Right ventricle myocardium inferior (tissue), 1 donor: Measurements from ENCODE around the gene ZEB2. TPM values are rescaled to one million over a fixed set of nuclear protein-coding genes. Genes with fewer than 3 reads are reported as not detected.
A peak's percentile ranks its signal among the peaks of the same experiment; 100 is the strongest.

Experiments
- ATAC-seq: fragments of 200-7000 bp; cut with Tn5 transposase; one replicate; pipeline ENCODE4 v1.9.1; 2020; ENCODE audit warnings: mild to moderate bottlenecking, moderate library complexity
- DNase-seq: peaks from one replicate; pipeline ENCODE4 v3.0.0; 2021; ENCODE audit errors: missing footprints
- intact Hi-C: fragments of 100-400 bp; cut with DNase I; formaldehyde crosslinking; loops from one replicate; pipeline ENCODE4 v1.11.0; 2022
- total RNA-seq: library from RNA; stranded (reverse); fragmentation: NEBNext Ultra II Directional; extraction: Animal tissue kit (Norgen Biotek cat#: 25700); gene quantifications from one replicate; pipeline ENCODE4 v1.2.1, GENCODE V29; 2021
- donor health status: DM: no; HTN: yes; CAD: no; lungs with severe emphysema.

Gene ZEB2
- total RNA-seq, 1 donor from 2014 or later, result 89.0 TPM

- intact Hi-C loops, result loop anchor here (5.0 kb wide), 1 partner anchor 116 kb away; no protein-coding TSS in a partner anchor
- DNase-seq (no peak), ATAC-seq (no peak)
Observed at GRCh38 chr2:144401036-144401435, 118.9 kb downstream of the ZEB2 start.

- intact Hi-C loops, result no loop called here
- DNase-seq (no peak), ATAC-seq (no peak)
Observed at GRCh38 chr2:144396318-144396717, 123.6 kb downstream of the ZEB2 start.

- no peak for DNase-seq
- ATAC-seq, result peak; percentile 79
- intact Hi-C loops, result loop anchor here (5.0 kb wide), 1 partner anchor 58 kb away; a partner anchor contains a TSS
Observed at GRCh38 chr2:144390424-144391020, 129.4 kb downstream of the ZEB2 start.

- no peak for DNase-seq
- intact Hi-C loops, result loop anchor here (5.0 kb wide), 1 partner anchor 58 kb away; a partner anchor contains a TSS
- ATAC-seq, result no peak
Observed at GRCh38 chr2:144389930-144390311, 130.0 kb downstream of the ZEB2 start.

- DNase-seq (peak; percentile 59), ATAC-seq (peak; percentile 27)
- intact Hi-C loops, result no loop called here
Observed at GRCh38 chr2:144389151-144389929, 130.6 kb downstream of the ZEB2 start.

GRCh38 chr2:144385381-144385780, 134.5 kb downstream of the ZEB2 start:
- DNase-seq (no peak), ATAC-seq (no peak)
- intact Hi-C loops, result no loop called here

- ATAC-seq (no peak), DNase-seq (no peak)
- intact Hi-C loops, result no loop called here
Observed at GRCh38 chr2:144383571-144384100, 136.3 kb downstream of the ZEB2 start.

GRCh38 chr2:144382849-144383248, 137.1 kb downstream of the ZEB2 start:
- peak; percentile 45 for ATAC-seq
- intact Hi-C loops, result no loop called here
- no peak for DNase-seq

GRCh38 chr2:144381716-144382115, 138.2 kb downstream of the ZEB2 start:
- no peak for DNase-seq
- ATAC-seq, result no peak
- intact Hi-C loops, result no loop called here

GRCh38 chr2:144379851-144380311, 140.0 kb downstream of the ZEB2 start:
- DNase-seq, result peak; percentile 72
- peak; percentile 63 for ATAC-seq
- intact Hi-C loops, result no loop called here

GRCh38 chr2:144378551-144378950, 141.4 kb downstream of the ZEB2 start:
- DNase-seq, result no peak
- ATAC-seq, result no peak
- intact Hi-C loops, result no loop called here

GRCh38 chr2:144377914-144378313, 142.0 kb downstream of the ZEB2 start:
- ATAC-seq (no peak), DNase-seq (no peak)
- intact Hi-C loops, result no loop called here

GRCh38 chr2:144376926-144377325, 143.0 kb downstream of the ZEB2 start:
- no peak for ATAC-seq
- intact Hi-C loops, result no loop called here
- no peak for DNase-seq

- DNase-seq (no peak), ATAC-seq (no peak)
- intact Hi-C loops, result no loop called here
Observed at GRCh38 chr2:144376460-144376859, 143.5 kb downstream of the ZEB2 start.

GRCh38 chr2:144374163-144374661, 145.7 kb downstream of the ZEB2 start:
- ATAC-seq (no peak), DNase-seq (no peak)
- intact Hi-C loops, result no loop called here

GRCh38 chr2:144372410-144373080, 147.4 kb downstream of the ZEB2 start:
- ATAC-seq (peak; percentile 63), DNase-seq (no peak)
- intact Hi-C loops, result no loop called here

- intact Hi-C loops, result no loop called here
- DNase-seq, result no peak
- no peak for ATAC-seq
Observed at GRCh38 chr2:144370937-144371584, 148.9 kb downstream of the ZEB2 start.

GRCh38 chr2:144369416-144369815, 150.5 kb downstream of the ZEB2 start:
- intact Hi-C loops, result no loop called here
- no peak for ATAC-seq
- DNase-seq, result no peak
